Natural killer cell treated with Interleukin-12 subunit alpha and Interleukin-12 subunit beta and Interleukin-15 and Interleukin-18, amount 100 ng/mL, for 72 hours (primary cell): ENCODE measurements around the gene FARP2. TPM values are rescaled to one million over a fixed set of nuclear protein-coding genes. Genes with fewer than 3 reads are reported as not detected.

Experiments used
- ATAC-seq, 2 donors: fragments of 150-1000 bp; cut with Tn5 transposase in 1 of 2; sonication (Bioruptor Pico), chemical (Tn5 transposase) in 1 of 2; 2 replicates each; pipeline ENCODE4 v1.10.0; 2021
- DNase-seq: peaks from one replicate; pipeline ENCODE4 v3.0.0; 2022; ENCODE audit warnings: low spot score
- H3K27ac Mint-ChIP-seq, 2 donors: 1 replicate in 1 of 2; 2 replicates in 1 of 2; pipeline ENCODE4 v1.8.0; 2022; ENCODE audit warnings: mixed read lengths in 2 of 2, mild to moderate bottlenecking in 1 of 2, moderate library complexity in 1 of 2
- H3K27me3 Mint-ChIP-seq, 2 donors: 1 replicate in 1 of 2; 2 replicates in 1 of 2; pipeline ENCODE4 v1.8.0; 2022; ENCODE audit warnings: mixed read lengths in 2 of 2
- H3K36me3 Mint-ChIP-seq: one replicate; pipeline ENCODE4 v1.8.0; 2022; ENCODE audit warnings: mixed read lengths
- H3K4me1 Mint-ChIP-seq, 2 donors: 1 replicate in 1 of 2; 2 replicates in 1 of 2; pipeline ENCODE4 v1.8.0; 2022; ENCODE audit warnings: low read depth in 2 of 2, mixed read lengths in 2 of 2, mild to moderate bottlenecking in 1 of 2
- H3K4me3 Mint-ChIP-seq: one replicate; pipeline ENCODE4 v1.8.0; 2022; ENCODE audit warnings: mixed read lengths
- H3K9me3 Mint-ChIP-seq: 2 replicates; pipeline ENCODE4 v1.8.0; 2022; ENCODE audit warnings: mixed read lengths
- total RNA-seq, 2 donors: library from RNA; stranded (reverse); gene quantifications; one replicate each; pipeline ENCODE4 v1.2.3, GENCODE V29; 2022

The FARP2 gene
- total RNA-seq = 10 to 100 TPM; 49.2 to 77.3 TPM

GRCh38 chr2:241355983-241356870 is at the start of gene FARP2:
FARP2 (plus strand) TSS chr2:241356285; CDS start chr2:241373108, 16,823 bp downstream.
- Mint-ChIP-seq H3K4me3 (peak within 1 kb of the TSS; percentile 86), H3K36me3 (peaks cover 9% of the 10 kb centered on the region), H3K9me3 (no peaks in the 10 kb centered on the region), H3K27me3 (no peaks in the 10 kb centered on the region), H3K27ac (no peak within 1 kb of the TSS), H3K4me1 (peaks cover 21 to 27% of the 10 kb centered on the region in 2 donors)
- ATAC-seq = peak; percentile 95 to 97
- peak; percentile 99 for DNase-seq

GRCh38 chr2:241307055-241307454 is 49.0 kb upstream of the FARP2 start:
- Mint-ChIP-seq H3K27ac (no peak overlapping the region), H3K9me3 (no peaks in the 10 kb centered on the region), H3K27me3 (no peaks in the 10 kb centered on the region), H3K4me1 (peaks cover 60 to 74% of the 10 kb centered on the region in 2 donors), H3K4me3 (no peak overlapping the region), H3K36me3 (no peaks in the 10 kb centered on the region)
- no peak for ATAC-seq
- no peak for DNase-seq

GRCh38 chr2:241308267-241308666 is 47.8 kb upstream of the FARP2 start:
- Mint-ChIP-seq H3K36me3 (no peaks in the 10 kb centered on the region), H3K4me3 (no peak overlapping the region), H3K27me3 (no peaks in the 10 kb centered on the region), H3K4me1 (peaks cover 55 to 75% of the 10 kb centered on the region in 2 donors), H3K27ac (no peak overlapping the region), H3K9me3 (no peaks in the 10 kb centered on the region)
- no peak for ATAC-seq
- DNase-seq = no peak

GRCh38 chr2:241308832-241309500 is 47.1 kb upstream of the FARP2 start:
- Mint-ChIP-seq H3K4me1 (peaks cover 52 to 68% of the 10 kb centered on the region in 2 donors), H3K4me3 (peak overlapping the region; percentile 21), H3K9me3 (no peaks in the 10 kb centered on the region), H3K36me3 (no peaks in the 10 kb centered on the region), H3K27me3 (no peaks in the 10 kb centered on the region), H3K27ac (peak overlapping the region; percentile 13 to 41)
- DNase-seq (no peak), ATAC-seq (no peak)

GRCh38 chr2:241309684-241310117 is 46.4 kb upstream of the FARP2 start:
- peaks cover 51 to 60% of the 10 kb centered on the region in 2 donors for H3K4me1 Mint-ChIP-seq
- ATAC-seq (peak; percentile 69 to 80), DNase-seq (peak; percentile 71)
- peak overlapping the region; percentile 26 to 41 for H3K27ac Mint-ChIP-seq
- H3K4me3 Mint-ChIP-seq = peak overlapping the region; percentile 67
- H3K36me3 Mint-ChIP-seq = no peaks in the 10 kb centered on the region
- no peaks in the 10 kb centered on the region for H3K9me3 Mint-ChIP-seq
- H3K27me3 Mint-ChIP-seq = no peaks in the 10 kb centered on the region

GRCh38 chr2:241310917-241311566 is 45.0 kb upstream of the FARP2 start:
- H3K27ac Mint-ChIP-seq = peak overlapping the region in 1 of 2 donors; percentile 26
- DNase-seq (no peak), ATAC-seq (no peak)
- peaks cover 43 to 51% of the 10 kb centered on the region in 2 donors for H3K4me1 Mint-ChIP-seq
- H3K27me3 Mint-ChIP-seq = no peaks in the 10 kb centered on the region
- H3K36me3 Mint-ChIP-seq = no peaks in the 10 kb centered on the region
- no peaks in the 10 kb centered on the region for H3K9me3 Mint-ChIP-seq
- peak overlapping the region; percentile 30 for H3K4me3 Mint-ChIP-seq

GRCh38 chr2:241312082-241312481 is 44.0 kb upstream of the FARP2 start:
- Mint-ChIP-seq H3K27me3 (no peaks in the 10 kb centered on the region), H3K9me3 (no peaks in the 10 kb centered on the region), H3K4me3 (peak overlapping the region; percentile 39), H3K36me3 (peaks cover 5% of the 10 kb centered on the region), H3K4me1 (peaks cover 48 to 56% of the 10 kb centered on the region in 2 donors), H3K27ac (peak overlapping the region in 1 of 2 donors; percentile 26)
- ATAC-seq (no peak), DNase-seq (no peak)

- Mint-ChIP-seq H3K9me3 (no peaks in the 10 kb centered on the region), H3K36me3 (peaks cover 13% of the 10 kb centered on the region), H3K4me3 (peak overlapping the region; percentile 91), H3K27me3 (no peaks in the 10 kb centered on the region), H3K4me1 (peaks cover 57 to 60% of the 10 kb centered on the region in 2 donors), H3K27ac (peak overlapping the region; percentile 99)
- no peak for DNase-seq
- no peak for ATAC-seq
Measured at GRCh38 chr2:241313543-241314095, 42.5 kb upstream of the FARP2 start.

GRCh38 chr2:241314226-241315092 is 41.6 kb upstream of the FARP2 start:
- Mint-ChIP-seq H3K9me3 (no peaks in the 10 kb centered on the region), H3K4me1 (peaks cover 54 to 57% of the 10 kb centered on the region in 2 donors), H3K4me3 (peak overlapping the region; percentile 91), H3K27ac (peak overlapping the region; percentile 99), H3K36me3 (peaks cover 13% of the 10 kb centered on the region), H3K27me3 (no peaks in the 10 kb centered on the region)
- DNase-seq (no peak), ATAC-seq (no peak)

- peaks cover 53 to 56% of the 10 kb centered on the region in 2 donors for H3K4me1 Mint-ChIP-seq
- H3K9me3 Mint-ChIP-seq = no peaks in the 10 kb centered on the region
- peak; percentile 88 to 91 for ATAC-seq
- H3K27ac Mint-ChIP-seq = peak within 1 kb of the TSS; percentile 99
- peak; percentile 99 for DNase-seq
- H3K4me3 Mint-ChIP-seq = peak within 1 kb of the TSS; percentile 91
- no peaks in the 10 kb centered on the region for H3K27me3 Mint-ChIP-seq
- H3K36me3 Mint-ChIP-seq = peaks cover 13% of the 10 kb centered on the region
Measured at GRCh38 chr2:241315093-241315878, 40.8 kb upstream of the FARP2 start, which contains the start of gene HDLBP. HDLBP (minus strand) TSS chr2:241315672; CDS start chr2:241266869, 48,803 bp downstream.

- Mint-ChIP-seq H3K4me1 (peaks cover 52 to 56% of the 10 kb centered on the region in 2 donors), H3K27me3 (no peaks in the 10 kb centered on the region), H3K27ac (peak within 1 kb of the TSS; percentile 99), H3K36me3 (peaks cover 19% of the 10 kb centered on the region), H3K4me3 (peak within 1 kb of the TSS; percentile 91), H3K9me3 (no peaks in the 10 kb centered on the region)
- DNase-seq (peak; percentile 89), ATAC-seq (peak; percentile 67 to 70)
Measured at GRCh38 chr2:241315879-241316631, 40.0 kb upstream of the FARP2 start, which contains the start of gene SEPTIN2. SEPTIN2 (plus strand) TSS chr2:241315925; CDS start chr2:241324233, 8,308 bp downstream.
